ENCODE results near the gene LINC01488. TPM values are rescaled to one million over a fixed set of nuclear protein-coding genes. Genes with fewer than 3 reads are reported as not detected.

Gene LINC01488
- total and polyA plus RNA-seq, 10 of the 15 experiments (the other 5 are each of a cell fraction or from before 2014, with no cell fraction given): not detected

DNA sequence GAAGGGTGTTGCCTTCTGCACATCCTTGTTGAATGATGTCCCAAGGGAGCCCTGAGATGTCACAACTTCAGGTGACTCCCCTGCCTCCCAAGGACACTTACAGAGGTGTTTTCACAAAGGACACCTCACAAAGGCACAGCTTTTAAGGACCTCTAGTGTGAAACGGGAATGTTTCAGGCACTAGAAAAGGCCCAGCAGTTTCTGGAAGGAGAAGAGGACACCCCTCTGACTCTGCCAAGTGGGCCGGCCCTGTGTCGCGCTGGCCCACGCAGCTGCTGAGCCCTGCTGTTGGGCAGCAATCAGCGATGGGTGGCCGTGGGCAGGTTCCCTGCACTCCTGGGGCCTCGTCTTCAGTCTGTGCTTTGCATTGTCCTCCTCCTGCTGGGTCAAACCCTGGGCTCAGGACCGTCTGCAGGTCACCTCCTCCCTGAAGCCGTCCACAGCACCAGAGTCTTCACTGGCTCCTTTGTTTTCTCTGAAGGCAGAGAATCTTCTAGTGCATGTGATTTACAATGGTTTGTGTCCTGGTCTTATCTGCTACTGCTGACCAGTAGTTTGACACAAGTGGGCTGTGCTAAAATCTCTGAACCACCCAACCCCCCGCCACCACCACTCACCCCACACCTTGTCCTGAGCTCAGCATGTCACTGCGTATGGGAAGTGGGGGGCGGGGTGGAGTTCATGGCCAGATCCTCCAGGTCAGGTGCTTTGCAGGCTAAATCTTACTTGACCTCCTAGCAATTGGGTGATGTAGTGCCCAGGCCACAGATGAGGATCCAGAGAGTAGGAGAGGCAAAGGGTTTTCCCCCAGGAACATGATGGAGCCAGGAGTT lies 3.2 kb downstream of the LINC01488 start (continued):
- TF ChIP-seq BRCA1 (IDR thresholded peaks at IDR 0.05; ENCODE audit: low read depth, low read length) (no peak), CBX5 (IDR thresholded peaks at IDR 0.05; ENCODE audit: low read depth) (no peak), TCF12 (IDR thresholded peaks at IDR 0.05; ENCODE audit: low read depth, low read length) (no peak), POU2F2 (IDR thresholded peaks at IDR 0.05; ENCODE audit: borderline replicate concordance, low read depth, low read length) (no peak), TBL1XR1 (IDR thresholded peaks at IDR 0.05; ENCODE audit: low read depth, low read length) (no peak), SRF (IDR thresholded peaks at IDR 0.05; ENCODE audit: low read depth in 2 of 2, low read length in 2 of 2) (no peak)
- TF ChIP-seq, protein P1, sequence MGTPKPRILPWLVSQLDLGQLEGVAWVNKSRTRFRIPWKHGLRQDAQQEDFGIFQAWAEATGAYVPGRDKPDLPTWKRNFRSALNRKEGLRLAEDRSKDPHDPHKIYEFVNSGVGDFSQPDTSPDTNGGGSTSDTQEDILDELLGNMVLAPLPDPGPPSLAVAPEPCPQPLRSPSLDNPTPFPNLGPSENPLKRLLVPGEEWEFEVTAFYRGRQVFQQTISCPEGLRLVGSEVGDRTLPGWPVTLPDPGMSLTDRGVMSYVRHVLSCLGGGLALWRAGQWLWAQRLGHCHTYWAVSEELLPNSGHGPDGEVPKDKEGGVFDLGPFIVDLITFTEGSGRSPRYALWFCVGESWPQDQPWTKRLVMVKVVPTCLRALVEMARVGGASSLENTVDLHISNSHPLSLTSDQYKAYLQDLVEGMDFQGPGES (IDR thresholded peaks at IDR 0.05): no peak

DNA sequence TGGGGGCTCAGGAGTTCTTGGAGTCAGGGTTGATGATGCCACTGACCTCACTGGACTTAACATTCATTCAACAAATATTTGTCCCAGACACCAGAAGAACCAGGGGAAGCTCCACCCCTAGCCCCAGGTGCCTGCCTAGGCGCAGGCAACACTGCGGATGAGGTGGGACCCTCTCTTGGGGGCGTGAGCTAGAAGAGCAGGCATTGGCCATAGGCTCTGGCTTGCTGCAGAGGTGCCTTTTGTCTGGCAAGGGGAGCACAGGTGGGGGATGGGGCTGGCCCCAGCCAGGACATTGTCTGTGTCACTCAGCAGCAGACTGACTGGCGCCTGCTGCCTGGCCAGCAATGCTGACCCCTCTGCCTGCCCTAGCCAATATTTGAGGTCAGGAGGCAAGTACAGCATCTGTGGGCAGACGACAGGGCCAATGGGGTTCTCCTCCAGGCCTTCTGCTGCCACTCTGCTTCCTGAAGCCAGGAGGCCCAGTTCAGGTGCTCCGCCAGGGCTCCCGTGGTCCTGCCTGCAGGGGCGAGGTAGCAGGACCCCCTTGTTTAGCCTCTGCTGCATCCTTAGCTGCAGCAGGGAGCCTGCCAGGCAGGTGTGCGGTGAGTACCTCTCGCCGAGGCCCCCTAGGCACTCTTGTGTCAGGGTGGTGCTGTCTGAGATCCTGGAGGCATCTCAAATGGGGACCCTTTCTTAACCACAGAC lies 4.0 kb downstream of the LINC01488 start:
- Histone ChIP-seq H3K9ac (ENCODE audit: control insufficient read depth, insufficient read depth, low read length) (no peak overlapping the region), H3K27ac (ENCODE audit: control insufficient read depth, insufficient read depth) (no peak overlapping the region), H3K36me3 (ENCODE audit: control insufficient read depth in 2 of 2, insufficient read depth in 2 of 2, low read length in 1 of 2) (no peaks in the 10 kb centered on the region), H2AFZ (ENCODE audit: control insufficient read depth, low read depth, low read length) (no peak overlapping the region), H3K27me3 (replicated peaks in 1 of 2; ENCODE audit: control insufficient read depth in 2 of 2, insufficient read depth in 2 of 2, low read length in 1 of 2) (no peaks in the 10 kb centered on the region; a peak in 1 of 4 replicates), H3K4me3 (no peak overlapping the region), H4K20me1 (ENCODE audit: control insufficient read depth, insufficient read depth) (no peaks in the 10 kb centered on the region), H3K9me3 (replicated peaks; ENCODE audit: control insufficient read depth, insufficient read depth, low read length) (no peaks in the 10 kb centered on the region; the same call in 2 of the 3 replicates), H3K79me2 (ENCODE audit: control insufficient read depth, insufficient read depth, low read length) (no peaks in the 10 kb centered on the region), H3K4me1 (ENCODE audit: control insufficient read depth, insufficient read depth, low read length) (no peaks in the 10 kb centered on the region), H3K4me2 (ENCODE audit: control insufficient read depth, insufficient read depth) (no peak overlapping the region)
- POLR2A ChIA-PET: no interaction called here
- BruUV-seq (replicated peaks): no TSS peak
- DNase-seq (ENCODE audit: low read depth, low spot score): no peak
- TF ChIP-seq, protein P2, sequence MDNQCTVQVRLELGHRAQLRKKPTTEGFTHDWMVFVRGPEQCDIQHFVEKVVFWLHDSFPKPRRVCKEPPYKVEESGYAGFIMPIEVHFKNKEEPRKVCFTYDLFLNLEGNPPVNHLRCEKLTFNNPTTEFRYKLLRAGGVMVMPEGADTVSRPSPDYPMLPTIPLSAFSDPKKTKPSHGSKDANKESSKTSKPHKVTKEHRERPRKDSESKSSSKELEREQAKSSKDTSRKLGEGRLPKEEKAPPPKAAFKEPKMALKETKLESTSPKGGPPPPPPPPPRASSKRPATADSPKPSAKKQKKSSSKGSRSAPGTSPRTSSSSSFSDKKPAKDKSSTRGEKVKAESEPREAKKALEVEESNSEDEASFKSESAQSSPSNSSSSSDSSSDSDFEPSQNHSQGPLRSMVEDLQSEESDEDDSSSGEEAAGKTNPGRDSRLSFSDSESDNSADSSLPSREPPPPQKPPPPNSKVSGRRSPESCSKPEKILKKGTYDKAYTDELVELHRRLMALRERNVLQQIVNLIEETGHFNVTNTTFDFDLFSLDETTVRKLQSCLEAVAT (IDR thresholded peaks at IDR 0.05): no peak
- CTCF ChIA-PET: no interaction called here
- RAD21 ChIA-PET (ENCODE audit: unreplicated experiment): no interaction called here
- SMC1A ChIA-PET (ENCODE audit: uncharacterized antibody, unreplicated experiment): no interaction called here
- 52% methylated on average over 8 of the region's 11 CpGs for WGBS (ENCODE audit: insufficient coverage, insufficient replicate concordance, low lambda C conversion rate, missing lambda C conversion rate)
- intact Hi-C loops (cut with micrococcal nuclease; ENCODE audit: unreplicated experiment): no loop called here
- in situ Hi-C loops (cut with MboI): no loop called here
- no peak for FAIRE-seq
- no peak for ATAC-seq
